Measurements from ENCODE around the gene TANGO6.
"Not testable (repeated sequence)": the region's sequence is repeated elsewhere in the genome, so short reads cannot be mapped to it uniquely, and the experiment has no call there.

Gene TANGO6

DNA sequence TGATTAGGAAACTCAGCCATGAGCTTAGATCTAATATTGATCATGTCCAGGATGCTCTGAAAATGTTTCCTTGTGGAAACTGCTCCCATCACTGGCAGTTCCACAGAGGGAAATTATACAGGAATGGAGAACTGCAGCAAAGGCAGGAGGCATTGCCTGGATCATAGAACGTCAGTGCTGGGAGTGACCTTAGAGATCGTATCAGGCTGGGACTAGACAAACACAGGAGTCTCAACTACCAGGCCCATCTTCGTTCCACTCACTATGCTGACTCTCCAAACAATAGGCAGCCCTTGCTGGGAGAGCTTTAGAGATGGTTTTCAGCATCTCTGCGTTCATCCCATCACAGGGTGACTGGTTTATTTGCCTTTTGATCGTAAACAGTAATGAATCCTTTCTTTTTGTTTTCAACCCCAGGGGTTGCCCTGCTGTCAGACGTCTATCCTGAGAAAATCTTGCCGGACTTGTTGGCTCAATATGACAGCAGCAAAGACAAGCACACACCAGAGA lies 130.3 kb downstream of the TANGO6 start:
- no peak for DNase-seq

DNA sequence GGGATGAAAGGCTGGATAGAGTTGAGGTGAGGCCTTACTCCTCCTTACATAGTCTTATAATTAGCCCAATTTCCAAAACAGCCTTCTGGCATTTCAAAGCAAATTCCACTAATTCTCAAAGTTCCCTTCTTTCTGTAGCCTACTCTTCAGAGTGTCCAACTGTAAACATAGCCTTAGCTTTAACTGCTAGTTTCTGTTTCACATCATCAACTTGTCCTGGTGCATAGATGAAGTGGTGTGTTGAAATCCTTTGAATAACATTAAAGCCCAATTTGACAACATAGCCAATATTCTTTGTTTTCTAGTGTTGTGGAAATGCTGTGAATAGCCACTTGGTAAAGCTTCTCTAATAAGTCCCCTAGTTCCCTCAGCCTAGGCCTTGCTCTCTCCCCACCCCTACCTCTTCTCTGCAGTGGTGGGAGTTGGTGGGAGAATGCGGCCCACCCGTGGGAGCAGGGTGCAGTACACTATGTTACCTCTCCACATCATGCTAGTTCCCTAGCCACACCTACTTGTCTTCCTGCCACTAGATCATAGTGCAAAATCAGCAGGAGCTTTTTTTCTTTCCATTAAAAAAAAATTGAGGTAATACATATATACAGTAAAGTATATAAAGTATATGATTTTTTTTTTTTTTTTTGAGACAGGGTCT lies 135.1 kb downstream of the TANGO6 start:
- no peak for DNase-seq

DNA sequence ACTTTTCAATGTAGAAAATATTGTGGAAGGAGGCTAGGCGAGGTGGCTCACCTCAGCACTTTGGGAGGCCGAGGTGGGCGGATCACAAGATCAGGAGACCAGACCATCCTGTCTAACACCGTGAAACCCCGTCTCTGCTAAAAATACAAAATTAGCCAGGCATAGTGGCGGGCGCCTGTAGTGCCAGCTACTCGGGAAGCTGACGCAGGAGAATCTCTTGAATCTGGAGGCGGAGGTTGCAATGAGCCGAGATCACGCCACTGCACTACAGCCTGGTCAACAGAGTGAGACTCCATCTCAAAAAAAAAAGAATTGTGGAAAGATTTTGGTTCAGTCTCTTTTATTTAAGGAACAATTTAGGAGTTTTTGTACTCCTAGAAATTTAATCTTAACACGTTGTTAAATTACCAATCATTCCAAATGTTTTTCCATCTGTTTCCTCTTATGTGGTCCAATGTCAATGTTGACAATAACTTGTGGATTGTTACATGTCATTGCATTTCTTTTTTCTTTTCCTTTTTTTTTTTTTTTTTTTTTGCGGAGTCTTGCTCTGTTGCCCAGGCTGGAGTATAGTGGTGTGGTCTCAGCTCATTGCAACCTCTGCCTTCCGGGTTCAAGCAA lies 137.5 kb downstream of the TANGO6 start:
- DNase-seq: no peak

DNA sequence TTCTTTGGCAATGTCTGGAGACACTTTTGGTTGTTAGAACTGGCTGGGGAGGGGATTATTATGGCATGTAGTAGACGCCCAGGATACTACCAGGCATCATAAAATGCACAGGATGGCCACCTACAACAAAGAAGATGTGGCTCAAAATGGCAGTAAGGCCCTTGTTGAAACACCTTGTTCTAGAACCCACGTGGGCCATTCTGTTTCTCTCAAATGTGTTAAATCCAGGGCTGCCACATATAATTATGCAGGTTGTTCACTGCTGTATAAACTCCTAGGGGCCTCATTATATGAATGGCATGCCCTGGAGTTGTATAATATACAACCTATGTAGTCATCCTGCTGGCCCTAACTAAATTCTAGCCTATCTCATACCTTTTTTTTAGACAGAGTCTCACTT lies 138.6 kb downstream of the TANGO6 start:
- no peak for DNase-seq

DNA sequence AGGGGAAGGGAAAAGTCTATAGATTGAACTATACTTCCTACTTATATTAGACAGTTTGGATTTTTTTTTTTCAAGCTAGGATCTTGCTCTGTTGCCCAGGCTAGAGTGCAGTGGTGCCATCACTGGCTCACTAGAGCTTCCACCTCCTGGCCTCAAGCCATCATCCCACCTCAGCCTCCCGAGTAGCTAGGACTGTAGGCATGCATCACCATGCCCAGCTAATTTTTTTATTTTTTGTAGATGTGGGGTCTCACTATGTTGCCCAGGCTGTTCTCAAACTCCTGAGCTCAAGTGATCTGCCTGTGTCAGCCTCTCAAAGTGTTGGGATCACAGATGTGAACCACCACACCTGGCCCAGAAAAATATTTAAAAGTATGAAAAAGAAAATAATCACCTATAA lies 141.1 kb downstream of the TANGO6 start:
- no peak for DNase-seq

DNA sequence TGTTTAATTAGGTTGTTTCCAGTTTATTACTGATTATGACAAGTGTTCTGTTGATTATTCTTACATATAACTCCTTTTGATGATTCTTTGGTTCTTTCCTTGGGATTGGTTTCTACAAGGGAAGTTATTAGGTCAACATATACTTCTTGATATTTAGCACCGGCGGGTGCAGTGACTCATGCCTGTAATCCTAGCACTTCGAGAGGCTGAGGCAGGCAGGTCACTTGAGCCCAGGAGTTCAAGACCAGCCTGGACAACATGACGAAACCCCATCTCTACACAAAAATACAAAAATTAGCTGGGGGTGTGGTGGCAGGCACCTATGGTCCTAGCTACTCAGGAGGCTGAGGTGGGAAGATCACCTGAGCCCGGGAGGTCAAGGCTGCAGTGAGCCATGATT lies 141.9 kb downstream of the TANGO6 start:
- DNase-seq: no peak

DNA sequence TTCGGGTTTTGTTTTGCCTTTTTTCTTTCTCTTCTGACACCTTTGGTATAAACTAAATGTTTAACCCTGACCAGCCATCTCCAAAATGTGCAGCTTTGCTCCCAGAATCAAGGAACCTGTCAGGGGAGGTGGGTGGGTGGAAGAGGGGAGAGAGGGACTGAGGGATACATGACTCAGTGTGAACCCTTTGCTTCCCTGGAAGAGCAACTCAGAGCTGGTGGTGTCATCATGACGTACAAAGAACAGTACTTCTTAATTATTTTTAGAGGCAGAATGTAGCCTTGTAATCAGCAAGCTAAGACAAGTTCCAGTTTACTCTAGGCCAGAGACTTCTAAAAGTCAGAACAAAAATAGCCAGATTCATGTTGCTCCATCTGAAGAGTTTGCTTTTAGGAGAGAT lies 142.5 kb downstream of the TANGO6 start:
- no peak for DNase-seq

DNA sequence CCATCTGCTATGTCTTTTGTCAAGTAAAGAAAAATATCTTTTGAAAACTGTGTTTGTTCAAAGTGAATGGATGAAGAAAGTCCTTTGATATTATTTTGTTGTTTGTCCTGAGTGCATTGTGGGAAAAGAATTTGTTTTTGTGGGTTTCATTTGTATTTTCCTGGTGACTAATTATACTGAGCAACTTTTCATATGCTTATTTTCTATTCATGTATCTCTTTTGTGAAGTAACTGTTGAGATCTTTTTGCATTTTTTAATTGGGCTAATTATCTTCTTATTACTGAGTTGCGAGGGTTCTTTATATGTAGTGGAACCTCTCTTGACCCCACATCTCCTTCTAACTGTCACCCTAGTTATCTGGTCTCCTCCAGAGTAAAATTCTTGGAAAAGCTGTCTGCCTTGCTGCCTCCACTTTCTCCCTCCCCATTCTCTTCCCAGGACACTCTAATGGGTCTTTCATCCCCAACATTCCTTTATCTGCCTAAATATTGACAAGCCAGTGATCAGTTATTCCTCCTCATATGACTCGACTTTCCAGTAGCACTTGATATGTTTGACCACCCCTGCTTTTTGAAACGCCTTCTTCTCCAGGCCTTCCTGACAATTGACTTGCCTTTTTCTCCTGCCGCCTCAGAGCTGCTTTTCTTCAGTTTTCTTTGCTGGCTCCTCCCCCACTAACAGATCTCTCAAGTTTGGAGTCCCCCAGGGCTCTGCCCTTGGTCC lies 144.6 kb downstream of the TANGO6 start:
- no peak for DNase-seq

DNA sequence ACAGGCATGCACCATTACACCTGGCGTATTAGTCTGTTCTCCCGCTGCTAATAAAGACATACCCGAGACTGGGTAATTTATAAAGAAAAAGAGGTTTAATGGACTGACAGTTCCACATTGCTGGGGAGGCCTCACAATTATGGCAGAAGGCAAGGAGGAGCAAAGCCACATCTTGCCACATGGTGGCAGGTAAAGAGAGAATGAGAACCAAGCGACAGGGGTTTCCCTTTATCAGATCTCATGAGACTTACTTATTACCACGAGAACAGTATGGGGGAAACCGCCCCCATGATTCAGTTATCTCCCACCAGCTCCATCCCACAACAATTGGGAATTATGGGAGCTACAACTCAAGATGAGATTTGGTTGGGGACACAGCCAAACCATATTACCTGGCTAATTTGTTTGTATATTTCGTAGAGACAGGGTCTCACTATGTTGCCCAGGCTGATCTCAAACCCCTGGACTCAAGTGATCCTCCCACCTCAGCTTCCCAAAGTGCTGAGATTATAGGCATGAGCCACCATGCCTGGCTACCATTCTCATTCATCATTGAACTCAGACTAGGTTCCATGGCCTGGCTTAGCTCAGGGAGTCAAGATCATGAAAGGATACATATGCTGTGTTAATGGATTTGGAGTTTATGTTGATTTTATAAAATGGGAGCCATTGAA lies 147.0 kb downstream of the TANGO6 start:
- not testable (repeated sequence) for DNase-seq

DNA sequence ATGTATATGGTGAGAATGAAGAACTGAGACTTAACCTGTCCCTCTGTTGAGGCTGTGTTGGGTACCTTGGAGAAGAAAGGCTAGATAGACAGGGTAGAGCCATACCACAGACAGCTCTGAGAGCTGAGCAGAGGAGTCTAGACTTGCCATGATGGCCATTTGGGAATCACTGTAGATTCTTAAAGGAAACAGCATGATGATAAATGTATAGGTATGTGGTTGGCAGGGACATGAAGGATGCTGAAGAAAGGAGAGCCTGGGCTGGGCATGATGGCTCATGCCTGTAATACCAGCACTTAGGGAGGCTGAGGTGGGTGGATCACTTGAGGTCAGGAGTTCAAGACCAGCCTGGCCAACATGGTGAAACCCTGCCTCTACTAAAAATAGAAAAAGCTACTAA lies 147.7 kb downstream of the TANGO6 start:
- DNase-seq: no peak

DNA sequence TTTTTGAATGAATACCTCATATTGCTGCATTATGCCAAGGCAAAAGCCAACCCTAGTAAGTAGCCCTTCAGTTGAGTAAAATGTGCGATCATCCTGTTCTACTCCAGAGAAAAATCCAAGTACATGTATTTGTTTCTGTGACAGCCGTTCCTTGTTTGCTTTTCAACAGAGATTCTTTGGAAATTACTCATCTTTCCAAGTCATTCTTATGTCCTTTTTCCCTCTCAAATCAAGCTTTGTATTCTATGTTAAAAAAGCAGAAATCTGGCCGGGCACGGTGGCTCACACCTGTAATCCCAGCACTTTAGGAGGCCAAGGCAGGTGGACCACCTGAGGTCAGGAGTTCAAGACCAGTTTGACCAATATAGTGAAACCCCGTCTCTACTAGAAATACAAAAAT lies 149.2 kb downstream of the TANGO6 start:
- DNase-seq: no peak

DNA sequence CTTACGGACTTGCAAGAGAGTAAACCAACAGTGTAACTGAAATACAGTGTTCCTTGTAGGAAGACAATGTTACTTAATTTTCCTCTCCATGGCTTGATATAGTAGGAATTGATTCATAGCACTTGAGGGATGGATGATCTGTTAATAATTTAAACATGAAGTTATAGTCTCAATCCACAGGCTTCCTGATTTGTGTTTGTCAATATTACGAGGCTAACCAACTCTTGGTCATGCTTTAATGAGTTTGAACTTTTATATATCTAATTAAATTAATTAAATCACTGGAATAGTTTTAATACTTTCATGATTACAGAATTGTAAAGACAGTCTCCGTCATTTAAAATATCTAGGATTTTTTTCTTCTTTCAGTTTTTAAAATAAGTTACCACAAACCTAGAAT lies 150.1 kb downstream of the TANGO6 start:
- no peak for DNase-seq

DNA sequence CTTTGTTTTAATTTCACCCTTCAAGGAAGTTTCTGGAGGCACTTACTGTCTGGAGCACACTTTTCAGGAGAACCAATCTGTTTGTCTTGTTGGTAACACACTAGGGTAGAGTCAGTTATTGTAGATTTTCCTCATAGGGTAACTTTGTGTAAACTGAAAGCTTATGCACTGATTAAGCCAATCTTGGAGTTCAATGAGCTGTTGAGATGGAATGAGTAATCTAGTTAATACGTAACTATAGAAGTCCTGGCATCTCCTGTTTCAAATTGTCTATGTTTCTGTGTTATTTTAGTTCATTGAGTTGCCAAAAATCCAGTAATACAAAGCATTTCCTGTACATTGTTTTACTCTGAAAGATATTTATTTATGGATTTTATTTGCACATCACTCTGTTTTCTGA lies 150.6 kb downstream of the TANGO6 start:
- no peak for DNase-seq

DNA sequence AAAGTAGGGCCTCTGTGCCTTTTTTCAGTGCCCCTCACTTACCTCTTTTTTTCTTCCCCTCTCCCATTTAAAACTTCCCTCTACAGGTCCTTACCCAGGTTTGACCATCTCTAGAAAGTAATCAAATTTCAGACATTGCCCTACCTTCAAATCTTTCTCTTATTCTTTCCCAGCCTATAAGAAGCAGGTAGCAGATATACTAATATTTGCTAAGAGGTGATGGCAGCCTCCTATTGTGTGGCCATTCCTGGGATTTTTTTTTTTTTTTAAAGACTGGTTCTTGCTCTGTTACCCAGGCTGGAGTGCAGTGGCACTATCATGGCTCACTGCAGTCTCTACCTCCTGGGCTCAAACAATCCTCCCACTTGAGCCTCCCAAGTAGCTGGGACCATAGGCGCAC lies 151.0 kb downstream of the TANGO6 start:
- DNase-seq: no peak

DNA sequence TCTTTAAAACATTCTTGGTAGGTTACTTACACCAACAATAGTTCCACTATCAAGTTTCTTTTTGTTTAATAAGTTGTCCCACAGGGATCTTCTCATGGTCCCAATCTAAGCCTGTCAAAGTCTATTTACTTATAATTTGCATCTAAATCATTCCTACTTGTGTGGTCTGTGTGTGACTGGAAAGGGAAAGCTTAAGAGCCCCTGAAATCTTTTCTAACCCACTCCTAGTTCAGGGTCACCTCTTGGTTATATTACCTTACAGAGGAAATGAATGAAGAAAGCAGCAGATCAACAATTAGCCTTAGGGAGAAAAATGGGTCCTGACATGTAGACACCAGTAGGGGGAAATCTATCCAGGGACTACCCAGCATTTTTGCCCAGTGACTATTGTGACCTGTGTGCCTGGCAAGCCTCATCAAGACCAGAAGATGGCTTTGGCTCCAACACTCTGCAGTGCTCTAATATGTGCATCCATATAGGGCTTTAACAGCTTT lies 151.7 kb downstream of the TANGO6 start:
- DNase-seq: no peak

DNA sequence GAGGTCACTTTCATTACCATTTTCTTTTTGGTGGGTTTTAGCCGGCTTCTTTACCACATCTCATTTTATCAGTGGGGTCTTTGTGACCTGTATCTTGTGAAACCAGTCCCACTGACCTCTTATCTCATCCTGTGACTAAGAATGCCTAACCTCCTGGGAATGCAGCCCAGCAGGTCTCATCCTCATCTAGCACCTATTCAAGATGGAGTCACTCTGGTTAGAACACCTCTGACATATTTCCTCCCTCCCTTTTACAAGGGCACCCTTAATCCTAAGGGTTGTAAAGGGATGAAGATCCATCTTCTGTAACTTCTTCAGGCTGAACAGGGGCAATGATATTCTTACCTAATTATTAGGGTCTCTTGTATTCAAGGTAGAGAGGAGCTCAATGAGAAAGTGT lies 154.2 kb downstream of the TANGO6 start:
- DNase-seq: no peak

DNA sequence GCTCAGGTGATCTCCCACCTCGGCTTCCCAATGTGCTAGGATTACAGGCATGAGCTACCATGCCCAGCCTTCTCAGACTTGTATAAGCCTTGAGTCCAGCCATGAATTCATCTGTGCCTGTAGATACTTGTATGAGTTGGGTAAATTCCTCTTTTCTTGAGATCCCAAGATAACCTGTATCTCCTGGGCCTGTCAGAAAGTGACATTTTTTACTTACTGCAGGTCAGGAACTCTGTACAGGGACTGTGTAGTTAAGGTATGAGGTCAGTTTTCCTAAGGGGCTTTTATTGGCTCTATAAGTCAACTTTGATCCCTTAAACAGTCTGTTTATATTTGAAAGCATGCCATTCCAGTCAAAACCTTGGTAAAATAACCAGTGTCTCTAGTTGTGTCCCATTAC lies 155.8 kb downstream of the TANGO6 start:
- DNase-seq: no peak

DNA sequence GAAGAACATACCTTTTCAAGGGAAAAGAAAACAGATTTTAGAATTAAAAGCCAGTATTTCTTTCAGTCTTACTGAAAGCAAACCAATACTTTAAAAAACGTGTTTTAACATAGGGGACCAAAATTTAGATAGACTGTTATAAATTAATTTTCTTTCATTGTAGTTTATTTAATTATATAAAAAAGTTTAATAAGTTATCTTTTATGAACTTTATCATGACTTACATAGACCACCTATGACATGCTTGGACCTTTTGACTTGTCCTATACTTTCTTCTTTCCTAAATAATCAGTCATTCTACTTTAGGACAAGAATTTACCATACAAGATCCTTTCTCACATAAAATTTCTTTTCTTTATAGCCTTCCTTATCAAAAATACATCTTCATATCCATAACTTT lies 160.2 kb downstream of the TANGO6 start:
- DNase-seq: no peak

DNA sequence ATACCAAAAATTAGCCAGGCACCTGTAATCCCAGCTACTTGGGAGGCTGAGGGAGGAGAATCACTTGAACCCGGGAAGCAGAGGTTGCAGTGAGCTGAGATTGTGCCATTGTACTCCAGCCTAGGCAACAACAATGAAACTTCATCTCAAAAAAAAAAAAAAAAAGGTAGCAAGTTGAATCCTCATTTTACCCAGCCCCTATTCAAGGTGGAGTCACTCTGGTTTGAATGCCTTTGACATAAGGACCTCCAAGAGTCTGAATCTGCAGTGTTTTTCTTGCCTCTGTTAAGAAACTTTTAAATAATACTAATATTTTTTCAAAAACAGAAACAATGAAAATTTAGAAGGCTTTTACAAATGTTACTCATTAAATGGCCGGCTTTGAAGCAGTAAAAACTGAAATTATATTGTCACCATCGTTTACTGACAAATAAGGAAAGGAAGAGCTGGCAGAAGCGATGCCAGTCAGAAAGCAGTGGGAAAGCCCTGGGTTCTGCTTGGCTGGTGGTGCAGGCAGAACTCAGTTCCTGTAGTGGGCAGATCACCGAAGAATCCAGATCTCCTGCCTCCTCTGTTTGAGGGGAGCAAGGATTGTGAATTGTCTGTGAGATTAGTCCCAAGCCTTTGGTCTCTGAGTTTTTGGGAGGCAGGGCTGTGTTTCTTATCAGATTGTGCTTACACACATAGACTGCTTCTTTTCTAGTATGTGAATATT lies 162.5 kb downstream of the TANGO6 start:
- DNase-seq: no peak

DNA sequence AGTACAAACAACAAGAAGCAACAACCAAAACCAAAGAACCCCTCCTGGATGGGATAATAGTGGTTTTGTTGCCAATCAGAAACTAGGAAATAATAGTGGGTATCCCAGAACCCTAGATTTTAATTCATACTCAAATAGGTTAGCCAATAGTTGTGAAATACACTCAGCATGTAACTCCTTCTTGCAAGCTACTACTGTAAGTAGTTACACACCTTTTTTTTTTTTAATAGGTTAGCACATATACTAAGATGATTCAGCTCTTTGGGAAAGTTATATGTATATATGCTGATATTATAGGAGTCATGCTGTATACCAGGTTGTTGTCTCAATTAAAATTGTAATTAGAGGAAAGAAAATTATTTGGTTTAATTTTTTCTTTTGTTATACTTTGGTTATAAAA lies 169.6 kb downstream of the TANGO6 start:
- no peak for DNase-seq

DNA sequence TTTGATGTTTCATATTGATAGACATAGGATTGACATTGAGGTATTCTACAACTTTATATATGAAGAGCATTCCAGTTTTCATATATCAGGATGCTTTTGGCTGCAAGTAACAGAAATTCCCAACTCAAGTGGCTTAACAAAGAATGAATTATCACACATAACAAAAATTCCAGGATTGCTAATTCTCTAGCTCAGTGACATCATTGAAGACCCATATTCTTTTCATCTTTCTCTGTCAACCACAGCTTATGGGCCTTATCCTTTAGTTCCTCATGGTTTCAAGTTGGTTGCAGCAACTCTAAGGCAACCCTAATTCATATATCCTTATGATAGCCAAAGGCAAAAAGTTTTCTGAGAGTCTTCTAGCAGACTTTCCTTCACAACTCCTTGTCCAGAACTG lies 170.7 kb downstream of the TANGO6 start:
- DNase-seq: no peak

DNA sequence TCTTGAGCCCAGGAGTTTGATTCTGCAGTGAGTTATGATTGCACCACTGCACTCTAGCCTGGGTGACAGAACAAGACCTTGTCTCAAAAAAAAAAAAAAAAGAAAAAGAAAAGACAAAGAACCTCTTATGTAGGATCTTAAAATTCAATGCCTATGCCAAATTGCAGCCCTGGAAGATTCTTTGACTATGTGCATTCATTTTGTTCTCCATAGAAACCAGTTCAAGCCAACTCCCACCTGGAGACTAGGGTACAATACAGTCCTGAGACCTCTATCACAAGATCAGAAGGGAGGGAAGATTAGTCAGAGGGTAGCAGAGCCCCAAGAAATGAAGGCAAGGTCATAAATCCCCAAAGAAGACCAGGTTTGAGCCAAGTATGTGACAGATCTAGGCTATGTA lies 171.5 kb downstream of the TANGO6 start:
- no peak for DNase-seq

All from activated CD8-positive, alpha-beta memory T cell treated with anti-CD3 and anti-CD28 coated beads, Interleukin-2, amount 50 U/mL, for 48 hours (primary cell).